Measurements from ENCODE around the gene RASL10B. TPM values are rescaled to one million over a fixed set of nuclear protein-coding genes. Genes with fewer than 3 reads are reported as not detected.

The RASL10B gene
- total RNA-seq, 1 donor from 2014 or later = 31.7 TPM

DNA sequence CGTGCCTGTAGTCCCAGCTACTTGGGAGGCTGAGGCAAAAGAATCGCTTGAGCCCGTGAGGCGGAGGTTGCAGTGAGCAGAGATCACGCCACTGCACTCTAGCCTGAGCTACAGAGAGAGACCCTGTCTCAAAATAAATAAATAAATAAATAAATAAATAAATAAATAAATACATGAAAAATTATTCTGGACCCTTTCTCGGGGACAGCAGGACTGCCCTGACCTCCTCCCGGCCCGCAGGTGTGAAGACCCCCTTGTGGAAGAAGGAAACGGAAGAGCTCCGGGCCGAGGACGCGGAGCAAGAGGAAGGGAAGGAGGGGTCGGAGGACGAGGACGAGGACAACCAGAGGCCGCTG lies 32.3 kb downstream of the RASL10B start:
- Mint-ChIP-seq H3K36me3 (ENCODE audit: low read depth) (no peaks in the 10 kb centered on the region), H3K4me1 (peaks cover 30% of the 10 kb centered on the region), H3K4me3 (no peak overlapping the region), H3K27ac (ENCODE audit: unreplicated experiment) (peak overlapping the region; percentile 82), H3K27me3 (ENCODE audit: low read depth) (no peaks in the 10 kb centered on the region), H3K9me3 (no peaks in the 10 kb centered on the region)
- no peak for DNase-seq (ENCODE audit: low read depth, low spot score)
- TF ChIP-seq, protein P1, sequence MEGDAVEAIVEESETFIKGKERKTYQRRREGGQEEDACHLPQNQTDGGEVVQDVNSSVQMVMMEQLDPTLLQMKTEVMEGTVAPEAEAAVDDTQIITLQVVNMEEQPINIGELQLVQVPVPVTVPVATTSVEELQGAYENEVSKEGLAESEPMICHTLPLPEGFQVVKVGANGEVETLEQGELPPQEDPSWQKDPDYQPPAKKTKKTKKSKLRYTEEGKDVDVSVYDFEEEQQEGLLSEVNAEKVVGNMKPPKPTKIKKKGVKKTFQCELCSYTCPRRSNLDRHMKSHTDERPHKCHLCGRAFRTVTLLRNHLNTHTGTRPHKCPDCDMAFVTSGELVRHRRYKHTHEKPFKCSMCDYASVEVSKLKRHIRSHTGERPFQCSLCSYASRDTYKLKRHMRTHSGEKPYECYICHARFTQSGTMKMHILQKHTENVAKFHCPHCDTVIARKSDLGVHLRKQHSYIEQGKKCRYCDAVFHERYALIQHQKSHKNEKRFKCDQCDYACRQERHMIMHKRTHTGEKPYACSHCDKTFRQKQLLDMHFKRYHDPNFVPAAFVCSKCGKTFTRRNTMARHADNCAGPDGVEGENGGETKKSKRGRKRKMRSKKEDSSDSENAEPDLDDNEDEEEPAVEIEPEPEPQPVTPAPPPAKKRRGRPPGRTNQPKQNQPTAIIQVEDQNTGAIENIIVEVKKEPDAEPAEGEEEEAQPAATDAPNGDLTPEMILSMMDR (conservative IDR thresholded peaks at IDR 0.05) = no peak

DNA sequence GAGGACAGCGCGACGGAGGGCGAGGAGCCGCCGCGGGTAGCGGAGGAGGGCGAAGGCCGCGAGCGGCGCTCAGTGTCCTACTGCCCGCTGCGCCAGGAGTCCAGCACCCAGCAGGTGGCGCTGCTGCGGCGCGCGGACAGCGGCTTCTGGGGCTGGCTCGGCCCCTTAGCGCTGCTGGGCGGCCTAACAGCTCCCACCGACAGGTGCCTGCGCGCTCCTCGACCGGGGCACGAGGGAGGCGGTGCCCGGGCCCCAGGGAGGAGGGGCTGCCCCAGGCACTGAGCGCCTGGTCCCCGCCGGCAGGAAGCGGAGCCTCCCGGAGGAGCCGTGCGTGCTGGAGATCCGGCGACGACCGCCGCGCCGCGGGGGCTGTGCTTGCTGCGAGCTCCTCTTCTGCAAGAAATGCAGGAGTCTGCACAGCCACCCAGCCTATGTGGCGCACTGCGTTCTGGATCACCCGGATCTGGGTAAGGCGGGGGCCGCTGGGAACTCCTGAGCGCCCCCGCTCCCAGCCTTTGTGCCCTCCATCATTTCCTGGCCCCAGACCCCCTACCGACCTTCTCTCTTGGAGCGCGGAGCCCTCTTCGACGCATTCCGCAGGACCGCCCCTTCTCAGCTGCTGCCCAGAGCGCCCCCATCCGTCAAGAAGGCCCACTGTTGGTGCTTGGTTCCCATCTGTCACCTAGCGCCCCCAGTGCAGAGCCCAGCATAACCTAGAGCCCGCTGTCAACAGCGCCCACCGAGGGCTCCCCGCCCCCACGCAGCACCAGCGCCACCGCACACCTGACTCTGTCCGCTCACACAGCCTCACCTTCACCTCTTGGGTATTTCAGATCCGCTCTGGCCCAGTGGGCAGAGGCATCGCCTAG lies 32.9 kb downstream of the RASL10B start:
- Mint-ChIP-seq H3K4me1 (peaks cover 30% of the 10 kb centered on the region), H3K9me3 (no peaks in the 10 kb centered on the region), H3K27ac (ENCODE audit: unreplicated experiment) (no peak overlapping the region), H3K27me3 (ENCODE audit: low read depth) (no peaks in the 10 kb centered on the region), H3K4me3 (peak overlapping the region; percentile 89), H3K36me3 (ENCODE audit: low read depth) (no peaks in the 10 kb centered on the region)
- TF ChIP-seq, protein P1 (conservative IDR thresholded peaks at IDR 0.05) = peak; percentile 90
- DNase-seq (ENCODE audit: low read depth, low spot score) = peak; percentile 95

DNA sequence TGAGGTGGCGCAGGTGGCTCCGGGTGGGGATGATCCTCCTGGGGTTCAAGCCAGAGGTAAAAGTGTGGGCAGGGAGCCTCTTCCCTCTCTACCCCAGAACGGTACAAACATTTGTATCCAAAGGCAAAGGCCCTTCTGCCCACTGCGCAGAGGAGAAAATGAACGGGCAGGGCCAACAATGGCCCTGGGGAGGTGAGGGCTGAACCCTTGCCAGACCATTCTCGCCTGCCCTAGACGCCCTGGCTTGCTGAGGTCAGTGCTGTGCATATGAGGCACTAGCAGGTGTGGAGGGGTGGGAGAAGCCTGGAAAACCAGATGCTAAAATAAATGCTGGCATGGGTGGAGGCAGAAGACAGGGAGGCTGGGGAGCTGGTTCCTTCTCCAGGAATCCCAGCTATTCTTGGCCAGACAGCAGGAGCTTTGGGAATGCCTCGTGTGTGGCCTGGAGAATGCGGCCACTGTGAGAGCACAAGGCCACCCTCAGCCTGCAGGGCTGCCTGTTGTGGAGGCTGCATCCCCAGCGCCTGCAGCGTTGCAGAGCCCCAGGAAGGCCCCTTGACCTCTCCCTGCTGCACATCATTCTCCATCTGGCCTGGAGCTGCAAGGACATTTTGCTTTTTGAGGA lies 33.8 kb downstream of the RASL10B start:
- Mint-ChIP-seq H3K27me3 (ENCODE audit: low read depth) (no peaks in the 10 kb centered on the region), H3K4me1 (peaks cover 30% of the 10 kb centered on the region), H3K27ac (ENCODE audit: unreplicated experiment) (peak overlapping the region; percentile 43), H3K36me3 (ENCODE audit: low read depth) (no peaks in the 10 kb centered on the region), H3K9me3 (no peaks in the 10 kb centered on the region), H3K4me3 (peak overlapping the region; percentile 89)
- TF ChIP-seq, protein P1 (conservative IDR thresholded peaks at IDR 0.05) = no peak
- DNase-seq (ENCODE audit: low read depth, low spot score) = no peak

DNA sequence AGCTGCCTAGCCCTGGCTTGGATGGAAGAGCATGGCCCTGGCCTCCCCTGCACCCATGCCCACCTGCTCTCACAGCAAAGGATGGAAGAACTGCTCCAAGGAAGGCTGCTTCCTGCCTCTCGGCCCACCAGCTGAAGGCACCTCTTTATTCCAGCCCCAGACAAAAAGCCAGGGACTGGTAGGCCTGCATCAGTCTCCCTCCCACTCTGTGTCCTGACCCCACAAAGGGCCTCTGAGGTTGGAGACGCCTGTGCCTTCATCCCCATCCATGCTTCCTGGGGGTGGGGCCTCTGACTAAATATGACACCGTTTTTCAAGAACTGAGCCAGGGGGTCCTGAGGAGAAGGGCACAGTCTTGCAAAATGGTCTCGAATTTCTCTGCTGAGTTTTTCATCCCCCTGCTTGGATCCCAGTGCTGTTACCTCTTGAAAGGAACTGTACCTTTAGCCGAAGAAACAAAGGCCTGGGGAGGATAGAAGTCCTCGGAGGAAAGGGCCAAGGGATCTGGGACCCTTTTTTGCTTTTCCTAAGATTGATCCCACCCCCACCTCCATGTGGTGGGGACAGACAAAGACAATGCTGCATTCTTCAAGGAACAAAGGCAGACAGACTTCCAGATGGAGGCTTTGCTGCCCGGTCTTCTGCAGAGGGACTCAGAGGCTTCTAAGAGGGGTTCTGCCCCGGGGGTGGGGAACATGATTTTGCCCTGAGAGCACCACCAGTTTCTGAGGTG lies 34.5 kb downstream of the RASL10B start:
- Mint-ChIP-seq H3K27me3 (ENCODE audit: low read depth) (no peaks in the 10 kb centered on the region), H3K4me1 (peaks cover 30% of the 10 kb centered on the region), H3K4me3 (peak overlapping the region; percentile 89), H3K36me3 (ENCODE audit: low read depth) (no peaks in the 10 kb centered on the region), H3K27ac (ENCODE audit: unreplicated experiment) (peak overlapping the region; percentile 98), H3K9me3 (no peaks in the 10 kb centered on the region)
- DNase-seq (ENCODE audit: low read depth, low spot score) = no peak
- TF ChIP-seq, protein P1 (conservative IDR thresholded peaks at IDR 0.05) = no peak

DNA sequence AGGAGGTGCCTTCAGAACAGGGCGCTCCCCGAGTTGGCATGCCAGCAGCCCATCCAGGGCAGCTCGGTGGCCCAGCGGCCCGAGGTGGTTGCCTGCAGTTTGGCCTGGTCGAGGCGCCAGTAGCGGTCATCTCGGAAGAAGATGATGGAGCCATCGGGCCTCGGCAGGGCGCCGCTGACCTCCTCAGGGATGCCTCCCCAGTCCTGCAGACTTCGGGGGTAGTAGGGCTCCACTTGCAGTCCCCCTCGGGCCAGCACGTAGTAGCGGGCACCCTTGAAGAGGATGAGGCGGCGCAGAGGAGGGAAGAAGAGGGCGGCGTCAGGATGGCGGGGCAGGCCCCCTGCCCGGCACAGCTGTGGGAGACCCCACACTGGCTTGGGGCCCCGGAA lies 35.0 kb downstream of the RASL10B start:
- no peaks in the 10 kb centered on the region for H3K9me3 Mint-ChIP-seq
- TF ChIP-seq, protein P1 (conservative IDR thresholded peaks at IDR 0.05) = no peak
- H3K27ac Mint-ChIP-seq (ENCODE audit: unreplicated experiment) = no peak overlapping the region
- H3K36me3 Mint-ChIP-seq (ENCODE audit: low read depth) = no peaks in the 10 kb centered on the region
- no peaks in the 10 kb centered on the region for H3K27me3 Mint-ChIP-seq (ENCODE audit: low read depth)
- H3K4me3 Mint-ChIP-seq = no peak overlapping the region
- no peak for DNase-seq (ENCODE audit: low read depth, low spot score)
- H3K4me1 Mint-ChIP-seq = peaks cover 30% of the 10 kb centered on the region
